Esophagus squamous epithelium (tissue), 5 donors: ENCODE results near the gene PET117. TPM values are rescaled to one million over a fixed set of nuclear protein-coding genes. Genes with fewer than 3 reads are reported as not detected.

Experiments
- DNase-seq: peaks from one replicate; lab custom pipeline; 2025; lab: John Stamatoyannopoulos, UW
- H3K27ac ChIP-seq, 4 donors: fragments of 200-600 bp; sonication (generic); one replicate each; pipeline ENCODE4 v1.5.1; 2016 to 2019; ENCODE audit warnings: mild to moderate bottlenecking in 1 of 4
- H3K27me3 ChIP-seq, 4 donors: fragments of 200-600 bp; sonication (generic); 1 replicate in 3 of 4; 2 replicates in 1 of 4; pipeline versions ENCODE4 v1.5.1 to v1.6.0; 2017 to 2021; ENCODE audit warnings: antibody characterized with exemption in 1 of 4
- H3K36me3 ChIP-seq, 3 donors: fragments of 200-600 bp; sonication (generic); one replicate each; pipeline ENCODE4 v1.5.1; 2016 to 2019
- H3K4me1 ChIP-seq, 3 donors: fragments of 200-600 bp; sonication (generic); one replicate each; pipeline ENCODE4 v1.5.1; 2017 to 2019
- H3K4me3 ChIP-seq, 4 donors: fragments of 200-600 bp; sonication (generic); 1 replicate in 3 of 4; 2 replicates in 1 of 4; pipeline ENCODE4 v1.5.1; 2016 to 2019; ENCODE audit warnings: mild to moderate bottlenecking in 2 of 4, moderate library complexity in 1 of 4
- H3K9me3 ChIP-seq, 3 donors: fragments of 200-600 bp; sonication (generic); one replicate each; pipeline ENCODE4 v1.5.1; 2016 to 2019
- CTCF ChIP-seq, 6 experiments: fragments of 450-650 bp in 4 of 6; fragments of 200-600 bp in 2 of 6; sonication (generic) in 2 of 6; IDR thresholded peaks; one replicate each; pipeline ENCODE4 v1.5.1; 2016 to 2019; ENCODE audit warnings: antibody characterized with exemption in 6 of 6, mild to moderate bottlenecking in 4 of 6, moderate library complexity in 4 of 6
- POLR2A ChIP-seq, 4 donors: fragments of 450-650 bp; IDR thresholded peaks; one replicate each; pipeline ENCODE4 v1.6.1; 2017; ENCODE audit warnings: antibody characterized with exemption in 4 of 4, mild to moderate bottlenecking in 4 of 4, moderate library complexity in 3 of 4
- WGBS, 2 donors: methylation state at CpG; one replicate each; pipeline ENCODE4 v1.1.5; 2018; 5-methylcytosine and 5-hydroxymethylcytosine counted together
- intact Hi-C: fragments of 100-400 bp; cut with DNase I; formaldehyde crosslinking; loops from one replicate; pipeline ENCODE4 v1.15.0; 2022
- small RNA-seq, 4 donors: library from RNA; depleted of rRNA; stranded (forward); fragments of <200 nt; gene quantifications; one replicate each; pipeline ENCODE3, GENCODE V24; 2016
- total RNA-seq, 4 donors: library from RNA; depleted of rRNA; stranded (reverse); fragments of >200 nt; gene quantifications; one replicate each; pipeline ENCODE4 v1.1.0, GENCODE V29; 2016
- donor health status: DM: yes; HTN: yes; CAD: no.

PET117 gene
- total RNA-seq, 4 donors from 2014 or later, result 2.8 to 17.0 (median 7.7) TPM

DNA sequence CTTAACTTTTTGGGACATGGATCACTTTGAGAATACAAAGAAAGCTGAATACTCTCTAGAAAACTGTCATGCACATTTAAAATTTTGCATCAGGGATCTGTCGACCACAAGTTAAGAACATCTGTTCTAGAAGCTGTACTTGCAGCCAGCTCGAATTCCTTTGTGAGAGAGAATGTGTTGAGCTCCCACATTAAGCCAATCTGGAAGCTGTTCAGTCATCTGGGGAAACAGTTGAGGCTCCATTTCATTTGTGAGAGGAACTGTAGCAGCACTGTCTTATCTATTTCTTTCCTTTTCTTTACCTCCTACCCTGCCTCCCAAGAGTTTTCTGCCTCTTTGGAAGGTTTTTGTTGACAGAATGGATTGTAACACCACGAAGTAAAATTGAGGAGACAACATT, 50.8 kb downstream of the PET117 start:
- Histone ChIP-seq H3K27ac (no peak overlapping the region), H3K36me3 (peaks cover 0 to 77% (median 5%) of the 10 kb centered on the region in 3 donors), H3K27me3 (no peaks in the 10 kb centered on the region), H3K4me1 (peaks cover 0 to 26% (median 0%) of the 10 kb centered on the region in 3 donors), H3K9me3 (no peaks in the 10 kb centered on the region), H3K4me3 (no peak overlapping the region)
- WGBS, 2 donors, result 36 to 40% methylated on average over 3 of the region's 3 CpGs
- intact Hi-C loops, result no loop called here
- DNase-seq, result no peak
- TF ChIP-seq POLR2A (IDR thresholded peaks at IDR 0.05), result no peak
- no peak for TF ChIP-seq CTCF (IDR thresholded peaks at IDR 0.05)

DNA sequence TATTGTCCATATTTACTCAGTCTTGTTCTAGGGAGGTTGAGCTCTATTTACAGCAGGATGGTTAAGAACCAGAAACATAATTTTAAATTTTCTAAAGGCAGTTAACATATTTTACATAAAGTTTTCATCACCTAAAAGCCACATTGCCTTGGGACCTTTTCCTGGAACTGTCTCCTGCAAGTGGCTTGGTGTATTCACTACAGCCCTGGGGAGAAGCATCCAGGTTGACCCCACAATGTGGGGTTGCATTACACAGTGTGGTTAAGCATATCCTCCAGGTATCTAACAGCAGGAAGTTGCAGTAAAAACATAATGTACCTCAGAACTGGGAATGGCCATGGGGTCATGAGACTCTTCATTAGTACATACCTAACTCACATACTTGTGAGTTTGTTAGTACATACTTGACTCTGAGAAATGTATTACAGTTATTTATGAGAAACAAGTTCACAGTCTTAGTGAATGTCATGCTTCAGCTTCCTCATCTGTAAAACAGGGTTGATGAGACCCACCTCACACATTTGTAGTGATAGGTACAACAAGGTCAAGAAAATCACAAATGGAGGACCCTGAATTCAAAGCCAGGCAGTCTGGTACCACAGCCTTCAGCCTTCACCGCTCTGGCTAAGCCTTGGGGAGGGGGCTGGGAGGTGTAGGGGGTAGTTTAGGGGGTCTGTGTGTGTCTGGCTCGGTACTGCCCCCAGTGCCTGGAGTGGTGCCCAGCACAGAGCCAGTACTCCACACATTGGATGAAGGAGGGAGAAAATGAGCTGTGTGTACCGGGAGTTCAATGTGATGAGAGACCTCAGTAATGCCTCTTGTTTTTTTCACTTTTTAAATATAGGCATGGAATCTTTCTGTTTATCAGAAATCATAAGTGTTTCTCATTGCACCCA, 52.9 kb downstream of the PET117 start:
- no peaks in the 10 kb centered on the region for H3K9me3 ChIP-seq
- no peak for TF ChIP-seq CTCF (IDR thresholded peaks at IDR 0.05)
- no peak for TF ChIP-seq POLR2A (IDR thresholded peaks at IDR 0.05)
- intact Hi-C loops, result no loop called here
- no peak overlapping the region for H3K4me3 ChIP-seq
- DNase-seq, result no peak
- no peak overlapping the region for H3K27ac ChIP-seq
- H3K36me3 ChIP-seq, result peaks cover 0 to 55% (median 0%) of the 10 kb centered on the region in 3 donors
- WGBS, 2 donors, result 83 to 85% methylated on average over 2 to 3 of the region's 3 CpGs
- H3K4me1 ChIP-seq, result peaks cover 0 to 26% (median 0%) of the 10 kb centered on the region in 3 donors
- H3K27me3 ChIP-seq, result no peaks in the 10 kb centered on the region

GRCh38 chr20:18191306-18191705, 53.6 kb downstream of the PET117 start:
- no peaks in the 10 kb centered on the region for H3K9me3 ChIP-seq
- H3K4me3 ChIP-seq, result no peak overlapping the region
- WGBS, 2 donors, result 78 to 89% methylated on average over 1 of the region's 1 CpG
- H3K4me1 ChIP-seq, result peaks cover 0 to 19% (median 0%) of the 10 kb centered on the region in 3 donors
- TF ChIP-seq CTCF (IDR thresholded peaks at IDR 0.05), result no peak
- no peak for TF ChIP-seq POLR2A (IDR thresholded peaks at IDR 0.05)
- H3K27ac ChIP-seq, result no peak overlapping the region
- no peak for DNase-seq
- intact Hi-C loops, result no loop called here
- no peaks in the 10 kb centered on the region for H3K27me3 ChIP-seq
- H3K36me3 ChIP-seq, result peaks cover 0 to 48% (median 0%) of the 10 kb centered on the region in 3 donors

Small RNAs within 50 kb of the gene (small RNA-seq; reads per million reads assigned to genes)
- gene RF00019 (0 reads per million in 4 donors), gene RNU7-137P (0 reads per million in 4 donors)

Other genes starting within 250 kb of the PET117 start
- gene SNX5, start 169.1 kb upstream of the PET117 start, total RNA-seq, result 100 to 1,000 TPM in 2 of 4 donors, 10 to 100 TPM in 2; 43.6 to 137 (median 98.5) TPM
- 10 to 100 TPM; 11.2 to 18.9 (median 12.0) TPM for gene MGME1, start 168.8 kb upstream of the PET117 start, total RNA-seq
- gene OVOL2, start 79.9 kb upstream of the PET117 start, total RNA-seq, result 10 to 100 TPM in 2 of 4 donors, 1 to 10 TPM in 2; 8.1 to 14.7 (median 9.4) TPM
- gene KAT14, start within 50 bp of the PET117 start, total RNA-seq, result 10 to 100 TPM in 2 of 4 donors, 1 to 10 TPM in 2; 6.5 to 11.8 (median 9.8) TPM
- gene ZNF133, start 150.7 kb downstream of the PET117 start, total RNA-seq, result 10 to 100 TPM; 10.1 to 20.2 (median 13.7) TPM